H1 (cell line): ENCODE results near the gene ZDHHC11.

Experiments used
- CREB1 ChIP-seq: IDR thresholded peaks from 2 replicates; pipeline ENCODE4 v1.6.1; 2012; ENCODE audit warnings: inconsistent platforms
- EZH2 ChIP-seq: fragments of 200-600 bp; sonication (generic); IDR thresholded peaks from 2 replicates; pipeline ENCODE4 v1.7.1; 2012; ENCODE audit warnings: low read depth, mild to moderate bottlenecking, moderate library complexity, low read length, inconsistent platforms; ENCODE audit not compliant: severe bottlenecking
- HDAC2 ChIP-seq, 2 experiments: fragments of 300-600 bp in 1 of 2; sonication (generic) in 1 of 2; IDR thresholded peaks; 2 replicates each; pipeline ENCODE4 v1.6.1; 2011 to 2012; ENCODE audit warnings: low read depth in 2 of 2, low read length in 2 of 2, mild to moderate bottlenecking in 2 of 2, moderate library complexity in 2 of 2, borderline replicate concordance in 1 of 2, inconsistent platforms in 1 of 2
- JUND ChIP-seq: IDR thresholded peaks from 2 replicates; pipeline ENCODE4 v1.6.1; 2011; ENCODE audit warnings: mild to moderate bottlenecking, improper control_type of control experiment, low read length
- NRF1 ChIP-seq: IDR thresholded peaks from 2 replicates; pipeline ENCODE4 v1.6.1; 2011; ENCODE audit warnings: mild to moderate bottlenecking, low read depth, low read length, improper control_type of control experiment
- RAD21 ChIP-seq, 2 experiments: IDR thresholded peaks in 1 of 2; conservative IDR thresholded peaks in 1 of 2; 2 replicates each; pipeline ENCODE4 v1.6.1; 2011; ENCODE audit warnings: low read depth in 2 of 2, low read length in 2 of 2, improper control_type of control experiment in 1 of 2, inconsistent platforms in 1 of 2, mild to moderate bottlenecking in 1 of 2, moderate library complexity in 1 of 2
- SRF ChIP-seq: IDR thresholded peaks from 2 replicates; pipeline ENCODE4 v1.6.1; 2011; ENCODE audit warnings: mild to moderate bottlenecking, low read depth, low read length, moderate library complexity
- TCF12 ChIP-seq: IDR thresholded peaks from 2 replicates; pipeline ENCODE4 v1.6.1; 2011; ENCODE audit warnings: low read depth, mild to moderate bottlenecking, low read length
- TEAD4 ChIP-seq: IDR thresholded peaks from 2 replicates; pipeline ENCODE4 v1.6.1; 2012; ENCODE audit warnings: low read depth, low read length, inconsistent platforms, mixed read lengths
- TF ChIP-seq, protein P1 (sequence below), 3 experiments: IDR thresholded peaks; 1 replicate in 2 of 3; 2 replicates in 1 of 3; pipeline versions ENCODE4 v1.5.1 to v1.6.1; 2011; ENCODE audit warnings: low read length in 3 of 3, mild to moderate bottlenecking in 3 of 3, inconsistent platforms in 2 of 3, low read depth in 1 of 3, moderate library complexity in 1 of 3; ENCODE audit not compliant: insufficient read depth in 1 of 3; ENCODE audit errors: control extremely low read depth in 1 of 3
- TF ChIP-seq, protein P2 (sequence below): IDR thresholded peaks from 2 replicates; pipeline ENCODE4 v1.6.1; 2012; ENCODE audit warnings: inconsistent platforms
- TF ChIP-seq, protein P3 (sequence below): IDR thresholded peaks from 2 replicates; pipeline ENCODE4 v1.6.1; 2011; ENCODE audit warnings: low read length, improper control_type of control experiment
- TF ChIP-seq, protein P4 (sequence below): IDR thresholded peaks from 2 replicates; pipeline ENCODE4 v1.6.1; 2012; ENCODE audit warnings: inconsistent platforms

DNA sequence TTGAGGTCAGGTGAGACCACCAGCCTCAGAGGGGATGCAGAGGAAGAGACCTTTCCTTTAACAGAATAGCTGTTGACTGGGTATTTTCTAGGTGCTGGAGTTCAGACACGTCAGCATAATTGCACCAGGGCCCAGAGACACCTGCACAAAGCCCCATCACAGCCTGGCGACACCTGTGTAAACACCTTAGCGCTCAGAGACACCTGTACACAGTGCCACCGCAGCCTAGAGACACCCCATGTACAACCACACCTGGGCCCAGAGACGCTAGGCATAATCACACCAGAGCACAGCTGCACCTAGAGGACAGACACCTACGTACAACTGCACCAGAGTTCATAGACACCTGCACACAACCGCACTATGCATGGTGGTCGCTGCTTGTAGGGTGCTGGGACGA lies 42.9 kb upstream of the ZDHHC11 start:
- TF ChIP-seq TEAD4 (no peak), RAD21 (IDR thresholded peaks at IDR 0.05 in 1 of 2, conservative IDR thresholded peaks at IDR 0.05 in 1 of 2; ENCODE audit: low read depth in 2 of 2, low read length in 2 of 2) (no peak), CREB1 (no peak), EZH2 (no peak), JUND (no peak), NRF1 (no peak), SRF (no peak), TCF12 (no peak), HDAC2 (IDR thresholded peaks at IDR 0.05; ENCODE audit: borderline replicate concordance in 1 of 2, low read depth in 2 of 2, low read length in 2 of 2) (no peak)
- TF ChIP-seq, protein P1, sequence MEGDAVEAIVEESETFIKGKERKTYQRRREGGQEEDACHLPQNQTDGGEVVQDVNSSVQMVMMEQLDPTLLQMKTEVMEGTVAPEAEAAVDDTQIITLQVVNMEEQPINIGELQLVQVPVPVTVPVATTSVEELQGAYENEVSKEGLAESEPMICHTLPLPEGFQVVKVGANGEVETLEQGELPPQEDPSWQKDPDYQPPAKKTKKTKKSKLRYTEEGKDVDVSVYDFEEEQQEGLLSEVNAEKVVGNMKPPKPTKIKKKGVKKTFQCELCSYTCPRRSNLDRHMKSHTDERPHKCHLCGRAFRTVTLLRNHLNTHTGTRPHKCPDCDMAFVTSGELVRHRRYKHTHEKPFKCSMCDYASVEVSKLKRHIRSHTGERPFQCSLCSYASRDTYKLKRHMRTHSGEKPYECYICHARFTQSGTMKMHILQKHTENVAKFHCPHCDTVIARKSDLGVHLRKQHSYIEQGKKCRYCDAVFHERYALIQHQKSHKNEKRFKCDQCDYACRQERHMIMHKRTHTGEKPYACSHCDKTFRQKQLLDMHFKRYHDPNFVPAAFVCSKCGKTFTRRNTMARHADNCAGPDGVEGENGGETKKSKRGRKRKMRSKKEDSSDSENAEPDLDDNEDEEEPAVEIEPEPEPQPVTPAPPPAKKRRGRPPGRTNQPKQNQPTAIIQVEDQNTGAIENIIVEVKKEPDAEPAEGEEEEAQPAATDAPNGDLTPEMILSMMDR (IDR thresholded peaks at IDR 0.05; ENCODE audit: control extremely low read depth in 1 of 3, insufficient read depth in 1 of 3, low read depth in 1 of 3, low read length in 3 of 3), result no peak
- TF ChIP-seq, protein P2, sequence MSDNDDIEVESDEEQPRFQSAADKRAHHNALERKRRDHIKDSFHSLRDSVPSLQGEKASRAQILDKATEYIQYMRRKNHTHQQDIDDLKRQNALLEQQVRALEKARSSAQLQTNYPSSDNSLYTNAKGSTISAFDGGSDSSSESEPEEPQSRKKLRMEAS, result no peak
- TF ChIP-seq, protein P3, sequence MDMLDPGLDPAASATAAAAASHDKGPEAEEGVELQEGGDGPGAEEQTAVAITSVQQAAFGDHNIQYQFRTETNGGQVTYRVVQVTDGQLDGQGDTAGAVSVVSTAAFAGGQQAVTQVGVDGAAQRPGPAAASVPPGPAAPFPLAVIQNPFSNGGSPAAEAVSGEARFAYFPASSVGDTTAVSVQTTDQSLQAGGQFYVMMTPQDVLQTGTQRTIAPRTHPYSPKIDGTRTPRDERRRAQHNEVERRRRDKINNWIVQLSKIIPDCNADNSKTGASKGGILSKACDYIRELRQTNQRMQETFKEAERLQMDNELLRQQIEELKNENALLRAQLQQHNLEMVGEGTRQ, result no peak
- TF ChIP-seq, protein P4, sequence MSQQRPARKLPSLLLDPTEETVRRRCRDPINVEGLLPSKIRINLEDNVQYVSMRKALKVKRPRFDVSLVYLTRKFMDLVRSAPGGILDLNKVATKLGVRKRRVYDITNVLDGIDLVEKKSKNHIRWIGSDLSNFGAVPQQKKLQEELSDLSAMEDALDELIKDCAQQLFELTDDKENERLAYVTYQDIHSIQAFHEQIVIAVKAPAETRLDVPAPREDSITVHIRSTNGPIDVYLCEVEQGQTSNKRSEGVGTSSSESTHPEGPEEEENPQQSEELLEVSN, result no peak
